HepG2 (cell line): ENCODE data around the gene PFKFB2. TPM values are rescaled to one million over a fixed set of nuclear protein-coding genes. Genes with fewer than 3 reads are reported as not detected.

Source experiments
- ATAC-seq: fragments of 200-7000 bp; cut with Tn5 transposase; 3 replicates; pipeline ENCODE4 v1.9.1; 2020; ENCODE audit warnings: mild to moderate bottlenecking, moderate library complexity
- BruUV-seq: library from RNA; stranded (reverse); fragments of 400-500 nt; replicated peaks from 2 replicates; lab custom pipeline; 2021; lab: Mats Ljungman, UMichigan
- CTCF ChIA-PET: fragments of 300-600 bp; formaldehyde crosslinking; extraction: SDS; loops from one replicate; lab custom pipeline; 2021; ENCODE audit warnings: low total read pairs, inconsistent platforms, low intra/inter-chr PET ratio; lab: Yijun Ruan, JAX
- POLR2A ChIA-PET: fragments of 350-600 bp; sonication (Branson Sonifier 250); formaldehyde crosslinking; loops from one replicate; lab custom pipeline; 2020; ENCODE audit warnings: antibody characterized with exemption, inconsistent platforms; lab: Yijun Ruan, JAX
- DNase-seq: peaks from one replicate; pipeline ENCODE4 v3.0.0-alpha.2; 2015; ENCODE audit warnings: low spot score
- FAIRE-seq: peaks from 3 replicates; lab custom pipeline; 2011; peaks lifted over from hg19 to GRCh38; lab: Jason Lieb, UNC
- H2AFZ ChIP-seq: one replicate; pipeline ENCODE4 v1.6.1; 2011; ENCODE audit warnings: low read length, inconsistent platforms
- H3K27ac ChIP-seq: fragments of 300-600 bp; 3 replicates; pipeline ENCODE4 v1.8.0; 2011; ENCODE audit warnings: mixed run types, mild to moderate bottlenecking, mixed read lengths, low read length, inconsistent platforms; ENCODE audit not compliant: insufficient read depth; ENCODE audit errors: extremely low read length
- H3K27me3 ChIP-seq, 2 experiments: fragments of 200-600 bp in 1 of 2; 2 replicates in 1 of 2; 3 replicates in 1 of 2; pipeline versions ENCODE4 v1.6.0 to v1.8.0; 2011; ENCODE audit warnings: low read length in 2 of 2, mild to moderate bottlenecking in 2 of 2, moderate library complexity in 2 of 2, inconsistent platforms in 1 of 2; ENCODE audit not compliant: insufficient read depth in 2 of 2, control insufficient read depth in 1 of 2
- H3K36me3 ChIP-seq, 2 experiments: fragments of 200-600 bp in 1 of 2; replicated peaks in 1 of 2; 2 replicates in 1 of 2; 3 replicates in 1 of 2; pipeline versions ENCODE4 v1.5.1 to v1.8.0; 2011; ENCODE audit warnings: low read length in 2 of 2, inconsistent platforms in 1 of 2; ENCODE audit not compliant: insufficient read depth in 2 of 2, control insufficient read depth in 1 of 2
- H3K4me1 ChIP-seq: 2 replicates; pipeline ENCODE4 v1.5.1; 2012; ENCODE audit warnings: low read length, inconsistent platforms; ENCODE audit not compliant: insufficient read depth
- H3K4me2 ChIP-seq: 2 replicates; pipeline ENCODE4 v1.6.0; 2011; ENCODE audit warnings: low read depth, low read length, inconsistent platforms
- H3K4me3 ChIP-seq, 3 experiments: fragments of 200-600 bp in 1 of 3; sonication (generic), shearing (Covaris generic) in 1 of 3; replicated peaks in 1 of 3; 2 replicates each; pipeline ENCODE4 v1.5.1; 2011 to 2016; ENCODE audit warnings: low read length in 3 of 3, inconsistent platforms in 2 of 3, low read depth in 2 of 3, mild to moderate bottlenecking in 2 of 3, control low read depth in 1 of 3, mixed read lengths in 1 of 3; ENCODE audit not compliant: insufficient read depth in 1 of 3
- H3K79me2 ChIP-seq: one replicate; pipeline ENCODE4 v1.6.1; 2011; ENCODE audit warnings: low read length, inconsistent platforms; ENCODE audit not compliant: insufficient read depth
- H3K9ac ChIP-seq: 2 replicates; pipeline ENCODE4 v1.6.0; 2011; ENCODE audit warnings: mild to moderate bottlenecking, low read depth, low read length, inconsistent platforms; ENCODE audit not compliant: insufficient read depth
- H3K9me3 ChIP-seq: 2 replicates; pipeline ENCODE4 v1.5.1; 2012; ENCODE audit warnings: mild to moderate bottlenecking, low read length
- H4K20me1 ChIP-seq: 2 replicates; pipeline ENCODE4 v1.6.0; 2011; ENCODE audit warnings: inconsistent platforms, mild to moderate bottlenecking, low read length, moderate library complexity; ENCODE audit not compliant: insufficient read depth
- BCLAF1 ChIP-seq: fragments of 450-650 bp; IDR thresholded peaks from 2 replicates; pipeline ENCODE4 v1.6.1; 2017; ENCODE audit warnings: mild to moderate bottlenecking
- DBP ChIP-seq: sonication (generic); formaldehyde crosslinking; IDR thresholded peaks from 2 replicates; pipeline ENCODE4 v1.4.0; 2020; ENCODE audit warnings: missing genetic modification reagents; ENCODE audit errors: not compliant biosample characterization
- JUN ChIP-seq: sonication (generic); formaldehyde crosslinking; IDR thresholded peaks from 2 replicates; pipeline ENCODE4 v1.4.0; 2020; ENCODE audit warnings: mild to moderate bottlenecking, missing genetic modification reagents
- ZBTB33 ChIP-seq: sonication (generic); formaldehyde crosslinking; IDR thresholded peaks from 2 replicates; pipeline ENCODE4 v1.4.0; 2020; ENCODE audit warnings: missing genetic modification reagents
- ZBTB46 ChIP-seq: sonication (generic); formaldehyde crosslinking; IDR thresholded peaks from 2 replicates; pipeline ENCODE4 v1.4.0; 2020; ENCODE audit warnings: mild to moderate bottlenecking, missing genetic modification reagents, borderline replicate concordance
- ZNF230 ChIP-seq: sonication (generic); formaldehyde crosslinking; IDR thresholded peaks from 2 replicates; pipeline ENCODE4 v1.4.0; 2020; ENCODE audit warnings: mild to moderate bottlenecking, missing genetic modification reagents
- ZNF329 ChIP-seq: sonication (generic); formaldehyde crosslinking; IDR thresholded peaks from 2 replicates; pipeline ENCODE4 v1.9.0; 2021; ENCODE audit warnings: low read depth, mild to moderate bottlenecking, missing genetic modification reagents
- ZNF543 ChIP-seq: sonication (generic); formaldehyde crosslinking; IDR thresholded peaks from 2 replicates; pipeline ENCODE4 v1.4.0; 2020; ENCODE audit warnings: mild to moderate bottlenecking, missing genetic modification reagents
- ZNF740 ChIP-seq: sonication (generic); formaldehyde crosslinking; IDR thresholded peaks from 2 replicates; pipeline ENCODE4 v1.4.0; 2020; ENCODE audit warnings: missing genetic modification reagents
- WGBS: methylation state at CpG from one replicate; pipeline ENCODE4 v1.1.6; 2017; ENCODE audit warnings: low lambda C conversion rate; 5-methylcytosine and 5-hydroxymethylcytosine counted together
- in situ Hi-C: cut with HindIII; loops from 2 replicates; pipeline ENCODE4 v1.10.0; 2017; ENCODE audit warnings: low pct_unique_long_range_greater_than_20kb; ENCODE audit not compliant: extremely low pct_ligation_motif_present
- intact Hi-C: fragments of 100-400 bp; cut with micrococcal nuclease; formaldehyde crosslinking; loops from one replicate; pipeline ENCODE4 v1.10.0; 2022; ENCODE audit not compliant: unreplicated experiment
- polyA plus RNA-seq, 8 experiments: library from polyadenylated mRNA; depleted of rRNA in 3 of 8; stranded (reverse) in 7 of 8; unstranded in 1 of 8; fragments of >200 nt; fragmentation: Illumina TruSeq in 4 of 8; extraction: Trizol in 4 of 8; gene quantifications; 2 replicates each; pipeline versions ENCODE4 v1.2.1 to v1.2.3, GENCODE V29; 2011 to 2016; ENCODE audit warnings: low read depth in 4 of 8, missing spikeins in 1 of 8, mixed read lengths in 1 of 8; ENCODE audit not compliant: insufficient read depth in 1 of 8
- total RNA-seq, 5 experiments: library from RNA; depleted of rRNA; stranded (reverse); fragments of >200 nt; fragmentation: Illumina TruSeq; extraction: Trizol; gene quantifications; 2 replicates each; pipeline ENCODE4 v1.2.3, GENCODE V29; 2016; ENCODE audit warnings: low read depth in 1 of 5

Gene PFKFB2
- total and polyA plus RNA-seq, 2 of the 13 experiments (the other 11 are each of a cell fraction or from before 2014, with no cell fraction given) = 4.6 to 10.6 TPM

- no peak for DNase-seq
- no peaks in the 10 kb centered on the region for H4K20me1 ChIP-seq
- H3K4me2 ChIP-seq = peak overlapping the region; percentile 85
- H3K79me2 ChIP-seq = no peaks in the 10 kb centered on the region
- no peaks in the 10 kb centered on the region for H3K9me3 ChIP-seq
- no peak overlapping the region for H3K27ac ChIP-seq
- peaks cover 68% of the 10 kb centered on the region for H3K4me1 ChIP-seq
- ChIA-PET POLR2A (interaction anchor here (1.0 to 3.1 kb wide), 7 partner anchors 9 to 208 kb away, joined by 4 to 25 read pairs (median 6); partner anchors contain the start of genes PFKFB2 and YOD1), CTCF (no interaction called here)
- H3K4me3 ChIP-seq = peak overlapping the region in 2 of 3 experiments; percentile 54 to 55; a peak in 1 of 6 replicates
- FAIRE-seq = no peak
- in situ Hi-C loops = no loop called here
- intact Hi-C loops = loop anchor here (2.0 kb wide), 1 partner anchor 17 kb away; the partner anchor contains the start of gene YOD1
- WGBS = 19% methylated on average over 2 of the region's 2 CpGs
- H3K36me3 ChIP-seq = no peaks in the 10 kb centered on the region
- no peak overlapping the region for H2AFZ ChIP-seq
- no peak for TF ChIP-seq ZNF543
- TF ChIP-seq DBP (CRISPR knock-in tag) = no peak
- TF ChIP-seq JUN (CRISPR knock-in tag) = no peak
- no peak for TF ChIP-seq ZBTB46 (CRISPR knock-in tag)
- no peak for TF ChIP-seq ZNF740 (CRISPR knock-in tag)
- TF ChIP-seq ZNF329 (CRISPR knock-in tag) = no peak
- TF ChIP-seq BCLAF1 = no peak
- no peak for TF ChIP-seq ZBTB33 (CRISPR knock-in tag)
- TF ChIP-seq ZNF230 (CRISPR knock-in tag) = no peak
- no peak for ATAC-seq
- no peaks in the 10 kb centered on the region; a peak in 1 of 5 replicates for H3K27me3 ChIP-seq
- no peak overlapping the region; the same call in 1 of the 2 replicates for H3K9ac ChIP-seq
- BruUV-seq = no TSS peak
Measured at GRCh38 chr1:207033302-207033701, 19.8 kb upstream of the PFKFB2 start.
